OCI-M1 (cell line): ENCODE results near the gene SLX9.
"Not testable (repeated sequence)": the region's sequence is repeated elsewhere in the genome, so short reads cannot be mapped to it uniquely, and the experiment has no call there.

ENCODE experiments used
- DNase-seq: peaks from one replicate; lab custom pipeline; 2025; lab: John Stamatoyannopoulos, UW

The SLX9 gene

DNA sequence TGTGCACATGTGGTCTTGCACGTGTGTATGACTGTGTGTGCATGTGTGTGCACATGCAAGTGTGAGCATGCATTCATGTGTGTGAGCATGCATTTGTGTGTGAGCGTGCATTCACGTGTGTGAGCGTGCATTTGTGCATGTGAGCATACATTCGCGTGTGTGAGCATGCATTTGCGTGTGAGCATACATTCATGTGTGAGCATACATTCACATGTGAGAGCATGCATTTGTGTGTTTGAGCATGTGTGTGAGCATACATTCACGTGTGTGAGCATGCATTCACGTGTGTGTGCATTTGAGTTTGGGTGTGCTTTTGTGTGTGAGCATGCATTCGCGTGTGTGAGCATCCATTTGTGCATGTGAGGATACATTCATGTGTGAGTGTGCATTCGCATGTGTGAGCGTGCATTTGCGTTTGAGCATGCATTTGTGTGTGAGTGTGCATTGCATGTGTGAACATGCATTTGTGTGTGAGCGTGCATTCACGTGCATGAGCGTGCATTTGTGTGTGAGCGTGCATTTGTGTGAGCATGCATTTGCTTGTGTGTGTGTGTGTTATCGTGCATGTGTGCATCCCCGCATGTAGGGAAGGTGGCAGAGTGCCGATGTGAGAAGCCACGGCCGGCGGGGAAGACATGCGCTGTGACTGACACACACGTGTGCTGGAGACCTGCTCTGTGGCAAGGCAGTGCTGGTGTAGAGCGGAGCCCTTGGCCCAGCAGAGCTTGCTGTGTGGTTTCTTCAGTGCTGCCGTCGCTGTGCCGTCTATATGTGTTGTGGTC lies 37.4 kb upstream of the SLX9 start:
- no peak for DNase-seq

DNA sequence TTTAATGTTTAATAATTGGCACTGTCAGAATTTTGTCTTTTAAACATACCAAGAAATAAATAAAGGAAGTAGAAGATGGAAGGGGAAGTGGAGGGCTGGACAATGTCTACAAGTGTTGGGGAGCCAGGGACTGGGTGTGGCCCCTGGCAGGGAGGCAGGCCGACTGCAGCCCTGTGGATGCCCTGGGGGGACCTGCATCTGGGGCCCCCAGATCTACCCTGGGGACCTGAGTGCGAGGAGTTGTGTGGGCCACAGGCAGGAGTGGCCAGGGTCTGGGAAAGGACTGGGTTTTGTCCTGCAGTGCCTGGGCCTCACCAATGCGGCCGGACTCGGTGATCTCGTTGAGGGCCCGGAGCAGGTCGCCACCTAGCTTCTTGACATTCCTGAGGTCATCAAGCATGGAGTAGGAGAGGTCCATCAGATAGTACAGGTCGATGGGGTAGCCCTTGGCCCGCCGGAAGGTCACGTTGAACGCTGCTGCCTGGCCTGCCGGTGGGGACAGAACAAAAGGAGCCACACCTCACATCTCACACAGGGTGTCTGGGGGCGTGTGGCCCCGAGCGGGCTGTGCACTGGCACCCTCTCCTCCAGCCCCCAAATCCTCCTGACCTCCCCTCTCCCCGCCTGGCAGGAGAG lies 36.7 kb upstream of the SLX9 start:
- no peak for DNase-seq

DNA sequence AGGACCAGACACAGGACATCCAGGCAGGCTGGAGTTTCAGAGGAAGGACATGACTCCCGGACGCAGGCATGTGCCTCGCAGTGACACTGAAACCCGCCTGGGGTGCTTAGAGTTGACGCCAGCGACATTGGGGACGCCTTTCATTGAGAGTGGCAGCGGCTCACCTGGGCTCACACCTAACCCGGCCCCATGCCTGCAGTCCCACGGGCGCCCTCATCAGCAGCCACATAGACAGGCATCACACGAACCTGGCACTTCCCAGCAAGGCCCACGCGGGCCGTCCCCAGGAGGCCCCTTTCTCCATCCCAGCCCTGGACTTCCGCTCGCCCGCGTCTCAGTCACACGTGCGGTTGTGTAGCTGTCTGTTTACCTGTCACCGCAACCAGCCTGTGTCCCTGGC lies 36.1 kb upstream of the SLX9 start:
- no peak for DNase-seq

DNA sequence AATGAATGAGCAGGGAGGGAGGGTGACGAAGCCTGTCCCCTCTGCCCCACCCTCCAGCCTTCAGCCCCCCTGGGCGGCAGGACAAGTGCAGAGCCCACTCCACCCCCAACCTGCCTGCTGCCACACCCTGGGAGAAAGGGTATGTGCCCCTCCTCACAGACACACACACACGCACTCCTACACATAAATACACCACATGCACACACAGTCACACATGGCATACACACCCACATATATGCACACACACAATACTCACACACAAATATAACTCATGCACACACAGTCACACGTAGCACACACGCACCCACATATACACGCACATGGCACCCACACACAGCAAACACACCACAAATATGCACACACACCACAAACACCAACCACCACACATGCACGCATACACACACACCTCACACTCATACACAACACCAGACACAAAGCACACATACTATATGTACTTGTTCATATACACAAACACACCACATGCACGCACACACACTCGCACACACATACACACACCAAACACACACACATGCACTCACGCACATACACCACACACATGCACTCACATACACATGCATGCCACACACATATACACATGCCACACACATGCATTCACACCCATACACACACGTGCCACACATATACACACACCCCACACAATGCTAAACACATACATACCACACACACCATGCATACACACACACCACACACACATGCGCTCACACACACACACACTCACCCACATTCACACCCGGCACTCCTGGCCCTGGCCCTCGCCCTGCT lies 35.5 kb upstream of the SLX9 start:
- no peak for DNase-seq

DNA sequence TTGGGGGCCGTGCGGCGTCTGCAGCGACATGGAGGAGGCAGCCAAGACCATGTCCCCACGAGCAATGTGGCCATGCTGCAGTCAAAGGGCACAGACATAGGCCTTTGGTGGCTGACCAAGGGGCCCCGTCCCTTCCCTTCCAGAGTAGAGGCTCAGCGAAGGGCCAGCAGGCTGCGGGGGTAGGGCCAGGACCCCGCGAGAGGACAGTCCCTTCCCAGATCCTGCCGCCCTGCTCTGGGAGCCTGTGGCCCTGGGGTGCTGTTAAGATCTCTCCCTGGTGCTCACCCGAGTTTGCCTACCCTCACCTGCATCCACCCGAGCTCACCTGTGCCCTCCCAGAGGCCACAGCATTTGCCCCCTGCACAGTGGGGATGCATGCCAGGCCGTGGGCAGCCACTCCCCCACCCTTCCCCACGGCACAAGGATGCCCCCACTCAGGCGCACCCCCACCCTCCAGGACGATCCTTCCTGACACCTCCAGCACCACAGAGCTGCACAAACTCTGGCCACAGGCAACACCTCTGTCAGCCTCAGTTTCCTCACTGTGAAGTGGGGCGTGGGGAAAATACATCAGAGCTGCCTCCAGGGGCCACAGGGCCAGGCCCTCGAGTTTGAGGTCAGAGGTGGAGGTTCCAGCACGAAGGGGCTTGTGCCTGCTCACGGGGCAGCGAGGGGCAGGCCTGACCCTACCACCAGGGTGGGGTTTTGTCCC lies 34.7 kb upstream of the SLX9 start:
- DNase-seq: no peak

DNA sequence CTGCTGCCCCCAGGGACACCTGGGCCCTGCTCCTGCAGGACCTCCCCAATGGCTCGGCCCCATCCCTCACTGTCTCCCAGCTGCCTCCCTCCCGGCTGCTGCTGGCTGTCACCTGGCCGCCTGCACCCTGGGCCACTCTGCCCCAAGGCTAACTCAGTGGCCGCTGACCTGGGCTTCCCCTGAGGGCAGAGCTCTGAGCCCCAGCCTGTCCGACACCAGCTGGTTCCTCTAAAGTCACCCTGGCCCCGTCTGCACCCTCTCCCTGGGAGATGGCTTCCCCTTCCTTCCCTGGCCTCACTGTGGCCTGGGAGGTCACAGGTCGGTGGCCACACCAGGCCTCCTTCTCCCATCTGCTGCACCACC lies 34.1 kb upstream of the SLX9 start:
- no peak for DNase-seq

DNA sequence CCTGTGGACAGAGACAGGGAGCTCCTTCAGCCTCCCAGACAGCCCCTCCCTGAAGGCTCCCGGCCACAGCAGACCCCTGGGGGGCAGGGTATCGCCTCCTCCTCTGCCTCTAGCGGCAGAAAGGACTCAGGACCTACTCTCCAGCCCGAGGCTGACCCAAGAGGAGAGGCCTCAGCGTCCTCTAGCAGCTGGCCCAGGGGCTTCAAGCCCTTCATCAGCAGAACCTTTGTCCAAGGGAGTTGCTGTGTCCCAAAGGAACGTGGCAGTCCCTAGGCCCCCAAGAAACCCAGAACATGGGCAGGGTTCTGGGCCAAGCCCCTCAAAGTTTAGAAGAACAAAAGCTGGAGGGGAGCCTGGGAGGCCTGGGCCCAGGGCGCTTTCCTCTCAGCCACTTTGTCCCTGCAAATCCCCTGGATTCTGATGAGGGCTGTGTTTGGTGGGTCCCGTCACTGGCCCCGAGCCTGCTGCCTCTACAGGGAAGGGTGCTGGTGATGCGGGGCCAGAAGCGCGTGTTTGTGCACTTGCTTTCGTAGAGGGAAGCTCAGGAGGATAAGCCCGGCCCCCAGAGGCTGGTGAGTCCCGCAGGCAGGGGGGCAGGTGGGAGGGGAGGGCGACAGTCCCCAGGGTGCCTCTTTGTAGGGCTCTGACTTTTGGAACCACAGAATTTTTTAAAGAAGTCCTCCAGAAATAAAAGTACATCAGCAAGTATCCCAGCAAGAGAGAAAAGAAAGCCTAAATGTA lies 32.4 kb upstream of the SLX9 start:
- DNase-seq: peak; percentile 31

DNA sequence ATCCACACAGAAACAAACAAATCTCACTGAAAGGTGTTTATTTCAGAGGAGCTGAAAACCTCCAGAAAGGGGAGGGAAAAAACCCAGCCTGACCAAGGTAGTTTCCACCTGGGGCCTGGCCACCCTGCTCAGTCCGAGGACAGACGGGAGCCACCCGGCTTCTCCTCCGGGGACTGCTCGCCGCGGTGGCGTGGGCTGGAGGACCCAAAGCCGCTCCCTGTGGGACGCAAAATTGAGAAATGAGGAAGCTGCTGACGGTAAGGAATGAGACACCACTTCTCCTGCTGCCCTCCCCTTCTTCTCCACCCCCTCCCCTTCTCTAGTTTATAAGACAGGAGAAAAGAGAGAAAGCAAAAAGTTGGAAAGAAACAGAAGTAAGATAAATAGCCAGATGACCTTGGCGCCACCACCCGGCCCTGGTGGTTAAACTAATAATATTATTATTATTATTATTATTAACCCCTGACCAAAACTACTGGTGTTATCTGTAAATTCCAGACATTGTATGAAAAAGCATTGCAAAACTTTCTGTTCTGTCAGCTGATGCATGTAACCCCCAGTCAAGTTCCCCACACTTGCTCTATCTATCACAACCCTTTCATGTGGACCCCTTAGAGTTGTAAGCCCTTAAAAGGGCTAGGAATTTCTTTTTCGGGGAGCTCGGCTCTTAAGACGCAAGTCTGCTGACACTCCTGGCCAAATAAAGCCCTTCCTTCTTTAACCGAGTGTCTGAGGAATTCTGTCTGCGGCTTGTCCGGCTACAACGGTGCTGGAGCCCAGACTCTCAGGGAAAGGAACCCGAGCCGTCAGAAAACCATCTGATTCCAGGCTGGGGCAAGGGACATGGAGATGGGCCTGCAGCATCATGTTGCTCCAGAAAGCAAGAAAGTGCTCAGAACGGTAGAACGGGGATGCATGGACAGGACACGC lies 31.6 kb upstream of the SLX9 start:
- peak; percentile 87 for DNase-seq

DNA sequence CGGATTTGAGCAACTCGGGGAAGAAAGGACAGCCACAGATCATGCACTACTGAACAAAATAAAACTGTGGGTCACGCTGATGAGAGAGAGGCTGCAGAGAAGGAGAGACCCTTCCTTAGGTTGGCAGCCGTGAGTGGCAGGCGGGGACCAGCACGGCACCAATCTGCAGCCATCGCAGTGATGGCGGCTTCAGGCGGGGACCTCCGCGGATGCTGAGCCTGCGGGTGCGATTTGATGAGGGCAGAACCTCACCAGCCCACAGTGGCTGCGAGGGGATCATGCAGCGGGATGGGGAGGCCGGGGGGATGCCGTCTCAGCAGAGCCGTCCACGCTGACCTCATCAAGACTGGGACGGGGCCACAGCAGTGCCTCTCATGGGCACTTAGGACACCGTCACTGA lies 30.9 kb upstream of the SLX9 start:
- DNase-seq: no peak

DNA sequence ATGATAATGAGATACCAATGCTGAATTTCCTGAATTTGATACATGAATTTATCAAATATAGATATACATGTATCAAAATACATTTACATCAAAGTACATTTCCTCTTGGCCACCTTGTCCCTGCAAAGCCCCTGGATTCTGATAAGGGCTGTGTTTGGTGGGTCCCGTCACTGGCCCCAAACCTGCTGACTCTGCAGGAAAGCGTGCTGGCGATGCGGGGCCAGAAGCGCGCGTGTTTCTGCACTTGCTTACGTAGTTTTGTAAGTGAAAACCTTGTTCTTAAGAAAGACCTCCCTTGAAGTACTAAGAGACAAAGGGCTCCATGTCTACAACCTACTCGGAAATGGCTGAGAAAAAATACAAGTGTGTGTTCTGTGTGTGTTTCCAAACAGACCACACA lies 30.1 kb upstream of the SLX9 start:
- DNase-seq: no peak

DNA sequence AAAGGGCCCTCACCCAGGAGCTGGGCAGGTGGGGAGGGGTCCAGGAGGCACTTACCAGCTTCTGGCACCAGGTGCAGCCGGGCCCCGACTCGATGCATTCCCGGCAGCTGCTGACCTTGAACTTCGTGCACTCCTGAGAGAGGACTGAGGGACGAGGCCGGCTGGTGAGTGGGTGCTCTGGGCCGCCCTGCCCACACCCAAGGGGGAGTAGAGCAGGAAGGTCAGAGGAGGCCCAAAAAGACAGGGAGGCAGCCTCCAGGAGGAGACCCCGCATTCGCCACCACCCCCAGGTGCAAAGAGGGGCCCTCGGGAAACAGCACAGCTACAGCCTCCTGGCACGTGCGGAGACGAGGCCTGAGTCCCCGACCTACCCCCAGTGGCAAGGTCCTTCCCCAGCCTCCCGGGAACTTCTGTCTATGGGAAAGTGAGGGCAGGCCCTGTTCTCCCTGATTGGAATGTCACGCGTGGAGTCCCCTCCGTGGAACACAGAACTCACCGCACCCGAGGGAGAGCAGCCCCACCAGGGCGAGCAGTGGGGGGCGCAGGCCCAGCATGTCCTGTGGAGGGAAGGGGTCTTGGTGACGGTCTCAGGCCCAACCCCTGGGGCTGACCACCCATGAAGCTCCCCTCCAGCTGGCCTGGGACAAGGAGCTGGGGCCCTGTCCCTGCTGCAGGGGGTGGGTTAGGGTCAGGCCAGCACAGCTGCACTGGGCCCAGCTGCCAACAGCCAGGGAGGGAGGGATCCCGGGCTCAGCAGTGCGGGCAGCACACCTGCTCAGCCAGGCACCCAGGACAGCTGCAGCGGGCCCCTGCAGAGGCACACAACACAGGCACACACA lies 29.4 kb upstream of the SLX9 start:
- no peak for DNase-seq

DNA sequence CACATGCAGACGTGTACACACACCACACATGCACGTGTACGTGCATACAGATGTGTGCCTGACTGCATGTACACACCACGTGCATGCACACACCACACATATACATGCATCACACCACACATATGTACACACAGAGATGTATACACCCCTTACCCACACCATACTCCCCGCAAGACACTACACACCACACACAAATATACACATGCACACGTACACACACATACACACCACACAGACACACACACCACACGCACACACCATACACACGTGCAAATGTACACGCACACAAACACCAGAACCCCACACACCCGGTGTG lies 28.8 kb upstream of the SLX9 start:
- no peak for DNase-seq

DNA sequence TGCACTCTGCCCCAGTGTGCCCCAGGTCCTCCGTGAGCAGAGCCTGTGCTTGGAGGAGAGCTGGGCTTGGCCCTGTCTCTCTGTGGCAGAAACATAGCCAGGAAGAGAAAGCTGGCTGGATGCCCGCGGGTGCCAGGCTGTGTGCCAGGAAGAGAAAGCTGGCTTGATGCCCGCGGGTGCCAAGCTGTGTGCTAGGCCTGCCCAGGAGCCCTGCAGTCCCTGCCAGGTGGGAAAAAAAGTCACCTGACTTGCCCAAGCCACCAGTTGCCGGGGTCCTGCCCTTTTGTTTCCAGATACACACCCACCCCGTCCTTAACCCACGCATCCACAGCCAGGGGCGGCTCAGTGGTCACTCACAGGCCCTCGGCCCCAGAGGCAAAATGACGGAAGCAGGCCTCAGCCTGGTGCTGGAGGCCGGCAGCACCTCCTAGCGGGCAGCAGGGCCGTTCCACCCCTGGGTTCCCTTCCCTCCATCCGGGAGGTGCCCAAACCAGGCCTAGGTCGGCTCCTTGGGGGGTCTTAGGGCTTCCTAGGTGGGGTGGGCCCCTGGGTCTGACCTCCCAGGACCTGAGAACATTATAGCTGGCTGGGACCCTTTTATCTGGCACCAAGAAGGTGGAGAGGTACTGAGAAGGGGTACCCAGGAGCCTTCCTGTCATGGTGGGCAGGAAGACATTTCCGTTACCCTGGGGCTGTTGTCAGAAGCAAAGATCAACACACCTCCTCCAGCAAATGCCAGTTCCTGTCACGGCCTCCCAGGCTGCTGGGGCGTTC lies 28.3 kb upstream of the SLX9 start:
- peak; percentile 40 for DNase-seq

DNA sequence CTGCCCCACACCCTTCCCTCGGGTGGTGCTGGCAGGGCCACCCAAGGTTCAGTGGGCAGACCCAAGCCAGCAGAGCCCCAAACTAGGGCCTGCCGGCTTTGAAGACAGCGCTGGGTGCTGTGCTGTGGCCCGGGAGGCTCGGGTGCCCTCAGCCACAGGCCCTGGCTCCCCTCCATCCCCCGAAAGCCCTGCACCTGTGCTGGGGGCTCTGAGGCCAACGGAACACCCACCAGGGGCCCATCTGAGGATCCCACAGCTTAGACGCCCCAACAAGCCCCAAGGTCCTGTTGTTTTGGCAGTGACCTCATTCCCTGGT lies 27.7 kb upstream of the SLX9 start:
- no peak for DNase-seq

DNA sequence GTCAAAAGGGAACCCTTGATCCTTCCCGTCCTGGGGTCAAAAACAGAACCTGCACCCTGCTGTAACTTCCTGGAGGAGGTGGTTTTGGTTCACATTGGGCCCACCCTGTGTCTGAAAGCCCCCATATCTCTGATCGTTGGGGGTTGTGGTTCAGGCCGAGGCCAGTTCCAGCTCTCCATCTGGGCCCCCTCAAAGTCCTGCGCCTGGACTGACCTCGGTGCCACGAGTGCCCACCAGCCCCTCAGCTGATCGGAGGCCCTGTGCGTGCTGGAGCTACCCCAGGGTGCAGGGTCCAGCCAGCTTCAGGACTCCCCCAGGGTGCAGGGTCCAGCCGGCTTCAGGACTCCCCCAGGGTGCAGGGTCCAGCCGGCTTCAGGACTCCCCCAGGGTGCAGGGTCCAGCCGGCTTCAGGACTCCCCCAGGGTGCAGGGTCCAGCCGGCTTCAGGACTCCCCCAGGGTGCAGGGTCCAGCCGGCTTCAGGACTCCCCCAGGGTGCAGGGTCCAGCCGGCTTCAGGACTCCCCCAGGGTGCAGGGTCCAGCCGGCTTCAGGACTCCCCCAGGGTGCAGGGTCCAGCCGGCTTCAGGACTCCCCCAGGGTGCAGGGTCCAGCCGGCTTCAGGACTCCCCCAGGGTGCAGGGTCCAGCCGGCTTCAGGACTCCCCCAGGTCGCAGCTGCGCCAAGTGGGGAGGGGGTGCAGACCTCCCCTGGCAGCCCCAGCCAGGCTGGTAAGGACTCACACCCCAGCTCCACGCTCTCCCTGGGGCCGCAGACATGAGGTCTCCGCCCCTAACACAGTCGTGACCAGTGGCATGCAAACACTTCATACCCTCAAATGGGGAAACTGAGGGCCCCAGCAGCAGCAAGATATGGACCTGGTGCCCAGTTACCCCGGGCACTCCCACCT lies 27.1 kb upstream of the SLX9 start:
- DNase-seq: not testable (repeated sequence)

DNA sequence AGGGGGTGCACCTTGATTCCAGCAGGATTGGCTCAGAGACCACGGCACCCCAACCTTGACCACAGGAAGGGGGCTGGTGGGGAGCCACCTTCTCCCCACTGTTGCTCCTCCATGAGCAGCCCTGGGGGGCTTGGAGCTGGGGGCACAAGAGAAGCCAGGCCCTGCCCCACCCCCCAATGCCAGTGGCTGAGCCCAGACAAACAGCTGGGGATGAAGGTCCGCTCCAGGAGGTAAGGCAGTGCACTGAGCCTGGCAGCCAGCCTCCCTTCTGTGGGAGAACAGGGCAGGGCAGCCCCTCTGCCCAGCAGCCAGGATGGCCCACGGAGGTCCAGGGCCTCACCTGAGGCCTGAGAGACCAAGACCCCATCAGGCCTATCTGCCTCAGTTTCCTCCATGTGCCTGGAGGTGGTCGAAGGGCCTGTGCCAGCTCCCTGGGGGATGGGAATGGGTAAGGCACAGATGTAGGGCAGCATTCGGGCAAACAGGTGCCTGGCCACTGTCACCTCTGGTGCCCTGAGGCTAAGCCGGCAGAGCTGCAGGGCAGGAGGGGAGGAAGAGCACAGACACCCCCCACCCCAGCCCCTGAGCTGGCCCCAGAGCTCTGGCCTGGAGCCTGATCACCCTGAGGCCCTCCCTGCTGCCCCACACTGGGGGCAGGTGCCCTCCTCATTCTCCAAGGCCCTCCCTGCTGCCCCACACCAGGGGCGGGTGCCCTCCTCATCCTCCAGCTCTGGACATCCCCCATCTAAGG lies 26.2 kb upstream of the SLX9 start:
- DNase-seq: no peak

DNA sequence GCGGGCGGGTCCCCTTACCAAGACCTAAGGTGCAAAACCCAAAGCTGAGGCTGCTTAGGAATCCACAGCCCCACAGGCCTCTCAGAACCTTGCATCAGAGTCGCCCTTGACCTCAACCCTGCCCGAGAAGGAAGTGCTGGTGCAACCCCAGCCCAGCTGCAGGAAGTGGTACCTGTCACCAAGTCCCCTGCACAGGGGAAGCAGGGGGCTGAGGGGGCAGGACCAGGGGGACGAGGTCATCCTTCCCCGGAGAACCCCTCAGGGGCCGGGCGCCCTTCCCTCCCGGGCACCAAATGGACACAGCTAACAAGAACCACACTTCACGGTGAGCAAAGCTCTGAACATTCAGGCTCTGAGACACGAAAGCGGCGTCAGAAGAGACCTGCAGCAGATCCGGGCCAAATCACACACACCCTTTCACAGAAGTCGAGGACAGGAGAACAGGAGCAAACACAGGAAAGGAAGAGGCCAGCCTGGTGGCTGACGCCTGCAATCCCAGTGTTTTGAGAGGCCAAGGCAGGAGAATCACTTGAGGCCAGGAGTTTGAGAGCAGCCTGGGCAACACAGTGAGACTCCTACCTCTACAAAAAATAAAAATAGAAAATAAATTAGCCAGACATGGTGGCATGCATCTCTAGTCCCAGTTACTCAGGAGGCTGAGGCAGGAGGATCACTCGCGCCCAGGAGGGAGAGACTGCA lies 25.5 kb upstream of the SLX9 start:
- peak; percentile 29 for DNase-seq
